NOMO-1 treated with DMSO at 0.1 percent for 48 hours (cell line): ENCODE measurements around the gene TDRD15.
"Not testable (repeated sequence)": the region's sequence is repeated elsewhere in the genome, so short reads cannot be mapped to it uniquely, and the experiment has no call there.

ENCODE experiments used
- DNase-seq: peaks from one replicate; lab custom pipeline; 2025; ENCODE audit not compliant: unreplicated experiment; lab: John Stamatoyannopoulos, UW

TDRD15 gene

GRCh38 chr2:21142149-21142548 is 18.4 kb downstream of the TDRD15 start:
- DNase-seq, result no peak

GRCh38 chr2:21146638-21147037 is 22.9 kb downstream of the TDRD15 start:
- no peak for DNase-seq

- no peak for DNase-seq
These were observed 24.9 kb downstream of the TDRD15 start for GRCh38 chr2:21148718-21149117.

GRCh38 chr2:21151234-21151633 is 27.5 kb downstream of the TDRD15 start:
- not testable (repeated sequence) for DNase-seq

GRCh38 chr2:21155365-21156136 is 31.8 kb downstream of the TDRD15 start:
- DNase-seq, result no peak

- DNase-seq, result no peak
These were observed 37.4 kb downstream of the TDRD15 start for GRCh38 chr2:21161122-21161521.

- DNase-seq, result no peak
These were observed 38.3 kb downstream of the TDRD15 start for GRCh38 chr2:21161832-21162614.

- no peak for DNase-seq
These were observed 38.8 kb downstream of the TDRD15 start for GRCh38 chr2:21162615-21162878.

- DNase-seq, result no peak
These were observed 39.4 kb downstream of the TDRD15 start for GRCh38 chr2:21163213-21163612.

- DNase-seq, result peak; percentile 2
These were observed 41.6 kb downstream of the TDRD15 start for GRCh38 chr2:21165350-21165749.

GRCh38 chr2:21175895-21176646 is 52.3 kb downstream of the TDRD15 start:
- DNase-seq, result peak; percentile 47

- DNase-seq, result no peak
These were observed 58.2 kb downstream of the TDRD15 start for GRCh38 chr2:21181957-21182356.

- DNase-seq, result no peak
These were observed 59.5 kb downstream of the TDRD15 start for GRCh38 chr2:21183306-21183705.

- DNase-seq, result no peak
These were observed 60.0 kb downstream of the TDRD15 start for GRCh38 chr2:21183726-21184125.

GRCh38 chr2:21191535-21191934 is 67.8 kb downstream of the TDRD15 start:
- no peak for DNase-seq
